EL (cell line): Measurements from ENCODE around the gene KCNS3.

Experiments
- DNase-seq: peaks from one replicate; pipeline ENCODE4 v3.0.0-alpha.2; 2016

KCNS3 gene

DNA sequence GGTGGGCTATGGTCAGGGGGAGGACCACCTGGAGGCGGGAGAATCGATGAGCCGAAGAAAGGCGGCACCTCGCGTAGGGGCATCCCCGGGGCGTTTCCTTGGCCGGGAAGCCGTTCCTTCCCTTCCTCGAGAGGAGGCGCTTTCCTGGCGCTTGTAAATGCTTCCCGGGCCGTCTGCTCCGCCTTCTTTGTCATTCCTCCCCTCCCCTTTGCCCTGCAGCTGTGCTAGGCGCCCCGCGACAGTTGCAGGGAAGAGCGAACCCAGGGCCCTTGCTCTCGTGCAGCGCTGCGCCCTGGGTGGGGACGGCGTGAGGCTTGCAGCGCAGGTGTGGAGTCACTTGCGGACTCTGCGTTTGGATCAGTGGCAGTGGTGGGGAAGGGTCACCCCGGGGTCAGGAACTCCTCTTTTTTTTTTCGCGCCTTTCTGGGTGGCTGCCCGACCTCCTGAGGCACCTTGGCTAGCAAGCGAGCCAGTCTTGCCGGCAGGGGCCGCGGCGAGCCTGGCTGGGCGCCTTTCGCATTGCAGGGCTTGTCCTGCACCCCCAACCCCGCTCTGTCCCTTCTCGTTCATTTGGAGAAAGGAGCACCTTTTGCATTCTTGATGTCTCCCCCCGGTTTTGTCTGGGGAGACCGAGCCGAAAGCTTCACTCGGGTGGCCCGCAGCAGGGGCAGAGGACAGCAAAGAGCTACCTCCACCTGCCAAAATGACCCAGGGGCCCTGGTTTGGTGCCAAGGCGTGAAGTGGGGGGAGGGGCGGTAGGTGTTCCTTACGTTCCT is 858 bp downstream of the KCNS3 start:
- peak; percentile 70 for DNase-seq

DNA sequence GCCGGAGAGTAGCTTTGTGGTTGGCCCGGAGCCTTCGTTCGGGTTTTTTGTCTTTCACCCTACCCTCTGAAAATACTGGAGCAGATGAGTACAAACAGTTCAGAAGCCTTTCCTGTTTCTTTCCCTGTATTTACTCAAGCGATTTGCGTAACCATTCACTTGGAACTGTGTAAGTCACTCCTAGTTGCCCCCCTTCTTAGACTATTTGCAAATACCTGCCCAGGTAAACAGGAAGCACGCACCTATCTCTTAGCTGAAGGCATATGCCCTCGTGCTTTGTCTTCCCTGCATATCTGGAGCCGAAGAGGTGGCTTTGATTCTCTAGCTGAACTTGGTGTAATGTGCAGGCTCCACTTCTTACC is 1.4 kb downstream of the KCNS3 start:
- no peak for DNase-seq

DNA sequence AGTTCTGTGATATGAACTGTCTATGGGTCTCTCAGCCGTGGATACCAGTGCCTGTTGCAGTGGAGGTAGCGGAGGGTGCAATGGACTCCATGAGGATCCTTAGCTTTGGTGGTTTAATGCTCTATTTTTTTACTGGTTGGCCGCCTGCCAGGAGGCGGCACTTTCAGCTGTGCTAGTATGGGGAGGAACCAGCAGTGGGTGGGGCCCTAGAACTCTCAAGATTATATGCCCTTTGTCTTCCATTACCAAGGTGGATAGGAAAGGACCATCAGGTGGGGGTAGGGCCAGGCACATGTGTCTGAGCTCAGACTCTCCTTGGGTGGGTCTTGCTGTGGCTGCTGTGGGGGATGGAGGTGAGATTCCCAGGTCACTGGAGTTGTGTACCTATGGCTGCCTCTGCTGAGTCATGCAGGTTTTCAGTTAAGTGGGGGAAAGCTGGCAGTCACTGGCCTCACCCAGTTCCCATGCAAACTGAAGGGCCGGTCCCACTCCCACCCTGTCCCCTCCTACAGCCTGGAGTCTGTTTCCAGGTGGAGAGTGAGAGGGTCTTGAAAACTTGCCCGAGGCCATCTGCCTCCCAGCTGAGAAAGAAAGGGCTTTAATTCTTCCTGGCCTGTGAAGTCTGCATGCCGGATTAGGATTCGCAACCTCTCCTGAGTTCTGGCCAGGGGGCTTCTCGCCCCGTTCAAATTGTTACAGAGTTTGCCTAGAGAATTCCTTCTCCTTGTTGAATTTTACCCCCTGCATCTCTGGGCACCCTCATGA is 14.5 kb downstream of the KCNS3 start:
- no peak for DNase-seq

GRCh38 chr2:17894005-17894404 is 15.5 kb downstream of the KCNS3 start:
- DNase-seq = no peak

DNA sequence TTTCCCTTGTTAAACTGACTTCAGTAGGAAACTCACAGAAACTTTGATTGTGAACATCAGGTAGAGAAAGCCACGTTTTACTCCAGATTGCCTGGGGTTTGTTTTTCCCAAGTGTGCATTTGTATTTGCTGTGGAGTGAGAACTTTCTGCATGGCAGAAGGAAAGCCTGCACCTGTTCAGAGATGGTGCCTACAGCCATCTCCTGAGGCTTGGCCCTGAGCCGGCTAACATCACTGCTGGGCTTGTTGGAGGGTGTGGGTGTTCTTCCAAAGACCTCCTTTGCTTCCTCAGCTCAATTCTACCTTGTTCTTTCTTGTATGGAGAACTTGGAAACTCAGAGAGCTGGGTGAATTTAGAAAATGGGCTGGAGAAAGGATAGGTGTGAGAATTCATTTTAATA is 16.1 kb downstream of the KCNS3 start:
- DNase-seq = no peak

- DNase-seq = no peak
Measured at GRCh38 chr2:17899871-17900270, 21.4 kb downstream of the KCNS3 start.

GRCh38 chr2:17901246-17901645 is 22.8 kb downstream of the KCNS3 start:
- DNase-seq = no peak

DNA sequence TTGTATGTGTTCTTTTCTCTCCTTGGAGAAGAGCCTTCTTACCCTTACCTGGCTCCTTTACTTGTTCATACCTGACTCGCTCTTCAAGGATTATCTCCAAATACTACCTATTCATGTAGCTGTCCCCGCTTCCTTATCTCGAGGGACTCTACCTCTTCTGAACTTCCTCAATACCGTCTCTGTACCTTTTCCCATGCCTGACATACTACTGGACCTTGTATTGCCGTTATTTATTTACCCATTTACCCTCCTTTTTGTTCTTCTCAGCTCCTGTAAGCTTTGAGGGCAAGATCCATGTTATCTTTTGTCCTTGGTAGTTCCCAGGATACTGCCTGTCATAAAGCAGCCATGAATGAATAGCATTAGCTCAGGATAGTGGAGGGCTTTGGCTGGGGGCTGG is 32.5 kb downstream of the KCNS3 start:
- no peak for DNase-seq

- DNase-seq = no peak
Measured at GRCh38 chr2:17911491-17912260, 33.2 kb downstream of the KCNS3 start.

DNA sequence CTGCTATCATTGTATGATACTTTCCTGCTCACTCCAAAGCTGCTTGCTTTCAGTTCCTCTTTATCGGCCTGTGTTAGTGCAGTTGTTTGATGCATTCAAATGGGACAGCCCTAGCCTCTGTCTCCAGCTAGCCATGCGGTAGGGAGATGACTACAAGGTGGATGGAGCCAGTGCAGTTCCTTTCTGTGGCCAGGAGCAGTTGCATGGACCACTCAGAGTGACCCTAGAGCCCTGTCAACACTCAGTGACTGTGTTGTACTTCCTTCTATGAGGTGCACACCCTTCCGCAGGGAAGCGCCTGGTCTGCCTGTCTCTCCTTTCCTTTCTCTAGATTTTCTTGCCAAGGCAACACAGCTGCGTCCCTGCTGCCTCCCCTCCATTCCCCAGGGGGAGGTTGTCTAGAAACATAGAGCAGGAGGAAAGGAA is 33.8 kb downstream of the KCNS3 start:
- no peak for DNase-seq

DNA sequence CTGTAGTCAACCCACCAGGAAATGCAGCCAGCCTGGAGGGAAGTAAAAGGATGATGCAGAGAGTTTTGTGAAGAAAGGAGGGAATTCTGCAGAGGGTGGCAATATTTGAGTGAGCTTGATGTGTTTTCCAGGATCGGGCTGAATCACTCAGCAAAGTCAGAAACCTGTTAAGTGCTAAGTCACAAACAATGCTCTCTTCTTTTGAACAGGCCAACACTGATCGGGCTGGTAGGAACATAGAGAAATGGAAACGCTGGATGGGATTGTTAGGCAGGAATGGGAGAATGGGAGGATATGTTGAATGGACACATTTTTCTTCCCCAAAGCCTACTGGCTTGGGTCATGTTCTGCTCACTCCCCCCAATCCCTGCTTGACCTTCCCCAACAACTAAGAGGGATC is 36.6 kb downstream of the KCNS3 start:
- no peak for DNase-seq

GRCh38 chr2:17915811-17916518 is 37.5 kb downstream of the KCNS3 start:
- DNase-seq = no peak

DNA sequence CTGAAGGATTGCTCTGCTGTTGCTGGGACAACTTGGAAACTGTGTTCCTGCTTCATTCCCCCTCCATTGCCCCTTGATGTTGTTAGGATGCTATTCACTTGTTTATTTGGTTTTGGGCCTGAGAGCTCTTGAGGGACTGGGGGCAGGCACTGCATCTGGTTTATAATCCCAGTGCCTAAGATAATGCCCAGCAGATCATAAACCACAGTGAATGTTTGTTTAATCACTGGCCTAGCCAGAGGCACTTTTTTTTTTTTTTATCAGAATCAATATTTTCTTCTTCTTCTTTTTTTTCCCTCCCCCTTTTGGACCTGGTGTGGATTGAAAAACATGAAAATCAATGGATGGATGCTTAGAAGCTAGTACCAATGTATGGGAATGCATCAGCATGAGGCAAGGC is 38.1 kb downstream of the KCNS3 start:
- no peak for DNase-seq

DNA sequence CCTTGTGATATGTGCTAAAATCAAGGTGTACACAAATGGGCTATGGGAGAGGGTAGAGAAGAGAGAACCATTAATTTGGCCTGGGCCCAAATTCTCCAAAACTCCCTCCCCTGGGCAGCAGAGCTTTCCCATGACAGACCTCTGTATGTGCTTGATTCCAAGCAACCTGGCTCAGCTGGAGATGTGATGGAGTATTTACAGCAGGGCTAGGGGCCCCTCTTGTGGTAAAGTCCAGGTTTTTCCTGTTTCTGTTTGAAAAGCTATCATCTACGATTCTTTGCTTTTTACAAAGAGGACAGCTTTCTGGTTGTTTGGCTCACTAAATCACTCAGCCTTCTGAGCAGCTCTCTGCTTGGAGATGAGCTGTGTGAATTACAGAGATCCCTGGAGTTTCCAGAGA is 40.3 kb downstream of the KCNS3 start:
- DNase-seq = no peak

DNA sequence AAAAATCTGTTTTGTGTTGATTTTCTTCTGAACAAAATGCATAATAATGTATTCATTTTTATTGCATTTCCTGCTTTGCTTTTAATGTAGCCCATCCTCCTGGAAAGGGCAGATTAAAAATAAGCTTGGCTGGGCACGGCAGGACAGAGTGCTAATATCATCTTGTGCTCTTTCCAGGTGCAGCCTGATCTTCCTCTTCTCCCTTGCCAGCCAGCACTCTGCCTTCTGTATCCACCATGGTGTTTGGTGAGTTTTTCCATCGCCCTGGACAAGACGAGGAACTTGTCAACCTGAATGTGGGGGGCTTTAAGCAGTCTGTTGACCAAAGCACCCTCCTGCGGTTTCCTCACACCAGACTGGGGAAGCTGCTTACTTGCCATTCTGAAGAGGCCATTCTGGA is 52.3 kb downstream of the KCNS3 start:
- no peak for DNase-seq

DNA sequence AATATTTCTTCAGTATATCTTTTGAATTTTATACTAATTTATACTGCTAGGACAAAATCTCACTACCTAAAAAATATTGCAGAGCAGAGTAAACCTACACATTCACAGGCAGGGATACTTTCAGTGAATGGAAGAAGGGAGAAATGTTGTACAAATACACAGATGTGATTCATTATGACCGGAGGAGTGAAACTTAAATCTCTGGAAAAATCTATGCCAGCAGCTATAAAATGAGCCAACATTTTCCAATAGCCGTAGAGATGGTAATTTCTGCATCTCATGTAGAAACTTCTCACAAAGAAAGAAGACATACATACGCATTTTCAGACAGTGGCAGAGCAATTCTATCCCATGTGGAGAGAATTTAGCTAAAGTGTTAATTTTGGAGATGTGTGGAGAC is 54.8 kb downstream of the KCNS3 start:
- no peak for DNase-seq

DNA sequence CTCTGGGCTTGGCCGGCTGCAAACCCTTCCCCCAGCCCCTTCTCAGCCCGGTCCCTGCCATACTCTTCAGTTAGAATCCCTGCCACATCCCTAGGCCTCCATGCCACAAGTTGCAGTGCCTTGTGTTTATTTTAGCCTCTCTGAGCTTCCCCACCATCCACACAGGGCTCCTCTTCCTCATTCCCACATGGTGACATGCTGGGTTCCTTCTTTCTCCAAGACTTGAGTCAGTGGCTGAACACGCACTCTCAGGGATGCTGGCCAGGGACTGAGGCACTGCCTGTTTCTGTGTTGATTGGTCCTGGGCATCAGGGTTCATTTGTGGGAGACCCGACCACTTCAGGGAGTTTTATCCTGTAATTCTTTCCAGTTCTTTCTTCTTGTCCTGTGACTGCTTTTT is 56.3 kb downstream of the KCNS3 start:
- peak; percentile 76 for DNase-seq

DNA sequence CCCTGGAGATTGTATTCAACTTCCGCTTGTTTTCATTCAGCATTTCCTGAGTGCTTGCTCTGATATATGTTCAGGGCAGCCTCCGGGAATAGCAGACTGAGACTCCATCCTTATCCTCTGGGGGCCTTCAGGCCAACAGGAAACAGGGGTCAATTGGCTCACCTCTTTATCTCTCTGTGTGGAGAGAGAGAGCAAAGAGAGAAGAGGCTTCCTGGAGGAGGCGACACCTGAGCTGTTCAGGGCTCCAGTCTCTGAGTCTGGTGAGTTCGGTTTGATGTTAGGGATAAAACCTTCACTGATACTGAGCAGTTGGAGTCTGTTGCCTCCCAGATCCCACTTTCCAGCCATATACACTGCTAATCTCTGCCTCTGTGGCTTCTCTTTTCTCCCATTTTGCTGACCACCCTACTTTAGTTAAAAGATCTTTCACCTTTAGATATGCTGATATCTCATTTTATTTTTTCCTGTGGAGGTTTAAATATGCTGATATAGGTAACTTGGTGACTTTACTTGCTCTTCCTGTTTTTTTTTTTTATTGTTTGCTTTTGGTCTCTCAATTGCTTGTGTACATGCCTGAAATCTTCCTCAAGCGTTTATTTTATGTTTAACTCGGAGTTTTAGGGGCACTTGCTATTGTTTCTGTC is 56.9 kb downstream of the KCNS3 start:
- no peak for DNase-seq

DNA sequence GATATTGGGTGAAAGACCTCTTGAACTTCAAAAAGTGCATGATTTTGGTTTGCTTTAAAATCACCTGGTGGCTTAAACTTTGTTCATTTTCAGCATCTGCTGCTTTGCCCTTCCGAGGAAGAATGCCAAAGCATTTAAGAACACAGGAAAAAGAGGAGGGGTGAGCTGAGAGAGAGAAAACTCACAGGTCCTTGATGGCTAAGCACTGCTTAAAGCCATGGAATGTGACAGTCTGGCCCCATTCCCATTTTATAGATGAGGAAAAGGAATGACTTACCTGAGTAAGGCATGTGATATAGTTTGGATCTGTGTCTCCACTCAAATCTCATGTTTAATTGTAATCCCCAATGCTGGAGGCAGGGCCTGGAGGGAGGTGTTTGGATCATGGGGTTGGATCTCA is 58.1 kb downstream of the KCNS3 start:
- no peak for DNase-seq

DNA sequence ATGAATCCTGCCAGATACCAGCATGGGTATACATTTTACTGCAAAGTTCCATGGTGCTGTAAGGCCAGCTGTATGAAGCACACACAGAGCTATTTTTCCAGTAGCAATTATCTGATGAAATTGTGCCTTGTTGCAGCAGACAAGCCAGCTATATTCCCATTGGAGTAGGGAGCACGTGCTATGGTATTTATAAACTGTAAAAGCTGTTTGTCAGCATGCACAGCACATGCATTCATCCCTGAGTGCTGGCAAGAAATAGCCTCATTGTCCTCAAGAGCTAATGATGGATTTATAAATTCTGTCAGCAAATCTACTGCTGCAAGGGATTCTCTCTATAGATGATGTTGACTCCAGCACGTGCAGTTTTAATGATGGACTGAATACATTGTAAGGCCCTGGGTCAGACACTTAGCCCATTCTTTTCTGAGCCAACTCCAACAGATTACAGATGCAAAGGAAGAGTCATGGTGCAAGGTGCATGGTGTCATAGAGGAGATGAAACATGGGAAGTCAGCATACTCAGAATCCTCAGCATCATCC is 61.7 kb downstream of the KCNS3 start:
- no peak for DNase-seq

- DNase-seq = no peak
Measured at GRCh38 chr2:17943444-17943843, 65.0 kb downstream of the KCNS3 start.

DNA sequence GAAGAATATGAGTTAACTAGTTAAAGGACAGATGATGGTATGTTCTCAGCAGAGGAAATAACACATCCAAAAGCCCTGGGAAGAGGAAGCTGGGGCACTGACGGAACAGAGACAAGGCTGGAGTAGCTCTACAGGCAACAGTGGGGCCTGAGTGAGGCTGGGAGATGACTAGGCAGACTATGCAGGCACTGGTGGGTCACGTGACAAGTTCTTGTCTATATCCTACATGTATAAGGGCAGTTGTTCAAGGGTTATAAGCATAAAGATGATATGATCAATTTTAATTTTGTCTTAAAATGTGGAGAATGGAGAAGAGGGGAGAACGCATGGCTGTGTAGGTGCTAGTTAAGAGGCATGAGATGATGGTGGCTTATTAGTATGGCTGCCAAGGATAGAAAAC is 68.6 kb downstream of the KCNS3 start:
- no peak for DNase-seq
